HG03457 (cell line): ENCODE data around the gene SRRM5.
"Not testable (repeated sequence)": the region's sequence is repeated elsewhere in the genome, so short reads cannot be mapped to it uniquely, and the experiment has no call there.

Experiments
- ATAC-seq: cut with Tn5 transposase; IDR thresholded peaks from one replicate; pipeline ENCODE4 v1.9.1; 2021; ENCODE audit warnings: moderate number of reproducible peaks; ENCODE audit not compliant: unreplicated experiment

Gene SRRM5

DNA sequence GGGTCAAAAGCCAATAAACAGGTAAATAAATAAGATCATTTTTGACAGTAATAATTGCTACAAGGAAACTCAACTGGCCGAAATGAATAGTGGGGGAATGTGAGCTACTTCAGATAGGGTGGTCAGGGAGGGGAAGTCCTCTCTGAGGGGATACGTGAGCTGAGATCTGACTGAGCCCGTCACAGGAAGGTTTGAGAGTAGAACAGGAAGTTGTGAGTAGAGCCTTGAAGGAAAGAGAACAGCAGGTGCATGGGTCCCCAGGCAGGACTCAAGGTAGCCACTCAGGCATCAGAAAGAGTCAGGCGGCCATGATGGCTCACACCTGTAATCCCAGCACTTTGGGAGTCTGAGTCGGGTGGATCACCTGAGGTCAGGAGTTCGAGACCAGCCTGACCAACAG is 22.2 kb upstream of the SRRM5 start:
- ATAC-seq, result no peak

DNA sequence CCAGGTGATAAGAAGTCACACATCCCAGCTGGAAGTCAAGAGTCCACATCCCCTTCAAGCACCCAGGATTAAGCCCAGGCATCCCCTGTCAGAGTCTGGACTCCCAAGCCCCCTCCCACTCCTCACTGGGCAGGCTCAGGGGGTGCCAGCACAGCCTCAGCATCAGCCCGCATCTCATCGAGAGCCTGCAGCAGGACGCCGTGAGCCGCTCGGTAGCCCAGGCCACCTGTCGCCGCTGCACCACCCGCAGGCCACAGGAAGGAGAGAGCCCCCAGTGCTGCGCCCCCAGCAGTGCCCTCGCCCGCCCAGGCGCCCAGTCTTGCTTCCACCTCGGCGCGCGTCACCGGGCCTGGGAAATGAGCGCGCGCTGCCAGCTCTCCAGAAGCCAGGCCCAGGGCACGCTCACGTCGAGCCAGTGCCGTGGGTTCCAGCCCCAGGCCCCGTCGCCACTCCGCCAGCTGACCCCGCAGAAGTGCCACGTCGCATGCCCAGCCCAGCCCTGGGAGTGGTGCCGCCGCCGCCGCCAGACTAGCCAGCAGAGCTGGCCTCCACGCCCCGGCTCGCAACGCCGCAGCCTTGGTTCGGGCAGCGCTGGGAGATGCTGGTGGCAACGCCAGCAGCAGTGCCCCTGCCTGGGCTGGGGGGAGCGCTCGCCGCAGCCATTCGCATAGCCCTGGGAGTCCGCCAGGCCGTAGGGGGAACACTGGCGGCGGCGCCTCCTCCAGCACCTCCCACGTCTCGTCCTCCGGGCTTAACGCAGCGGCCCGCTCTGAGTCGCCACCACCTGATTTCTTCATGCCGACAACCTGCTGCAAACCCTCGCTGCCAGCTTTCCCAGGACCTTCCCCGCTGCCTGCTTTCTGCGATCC is 19.8 kb upstream of the SRRM5 start:
- no peak for ATAC-seq

DNA sequence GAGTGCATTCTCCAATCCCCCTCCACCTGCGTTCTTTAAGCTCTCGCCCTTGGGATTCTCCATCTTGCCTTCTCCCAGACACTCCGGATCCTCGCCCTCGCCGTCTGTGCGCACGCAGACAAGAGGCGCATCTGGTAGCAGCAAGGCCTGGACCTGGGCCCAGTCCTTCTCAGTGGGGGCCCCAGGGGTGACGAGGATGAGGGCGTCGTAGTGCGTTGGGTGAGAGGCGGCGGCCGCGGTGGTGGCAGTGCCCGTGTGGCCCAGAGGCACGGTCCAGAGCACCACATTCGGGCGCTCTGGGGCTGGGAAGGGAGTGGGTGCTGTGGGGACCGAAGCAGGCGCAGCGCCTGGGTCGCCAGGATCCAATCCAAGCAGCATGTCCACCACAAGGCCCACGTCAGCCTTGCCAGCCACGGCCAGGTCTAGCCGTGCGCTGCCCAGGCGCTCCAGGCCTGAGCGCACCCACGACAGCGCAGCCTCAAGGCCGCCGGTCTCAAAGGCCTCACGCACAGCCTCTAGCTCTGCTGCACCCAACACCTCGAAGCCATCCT is 19.0 kb upstream of the SRRM5 start:
- ATAC-seq, result no peak

DNA sequence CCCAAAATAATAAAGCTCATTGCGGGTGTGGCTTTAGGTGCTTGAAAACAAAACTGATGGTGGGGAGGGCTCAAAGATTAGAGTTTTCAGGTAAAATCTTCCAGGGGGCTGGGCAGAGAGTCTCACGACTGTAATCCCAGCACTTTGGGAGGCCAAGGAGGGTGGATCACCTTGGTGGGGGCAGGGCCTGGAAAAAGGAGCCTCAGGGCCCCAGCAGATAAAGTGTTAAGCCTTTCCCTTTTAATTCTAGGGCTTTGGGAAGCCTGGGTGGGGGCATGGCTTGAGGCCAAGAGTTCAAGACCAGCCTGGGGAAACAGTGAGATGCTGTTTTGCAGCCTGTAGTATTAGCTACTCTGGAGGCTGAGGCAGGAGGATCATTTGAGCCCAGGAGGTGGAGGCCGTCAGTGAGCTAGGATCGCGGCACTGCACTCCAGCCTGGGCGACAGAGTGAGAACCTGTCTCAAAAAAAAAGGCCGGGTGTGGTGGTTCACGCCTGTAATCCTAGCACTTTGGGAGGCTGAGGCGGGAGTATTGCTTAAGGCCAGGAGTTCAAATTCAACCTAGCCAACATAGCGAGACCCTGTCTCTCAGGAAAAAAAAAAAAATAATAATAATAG is 17.7 kb upstream of the SRRM5 start:
- ATAC-seq, result no peak

DNA sequence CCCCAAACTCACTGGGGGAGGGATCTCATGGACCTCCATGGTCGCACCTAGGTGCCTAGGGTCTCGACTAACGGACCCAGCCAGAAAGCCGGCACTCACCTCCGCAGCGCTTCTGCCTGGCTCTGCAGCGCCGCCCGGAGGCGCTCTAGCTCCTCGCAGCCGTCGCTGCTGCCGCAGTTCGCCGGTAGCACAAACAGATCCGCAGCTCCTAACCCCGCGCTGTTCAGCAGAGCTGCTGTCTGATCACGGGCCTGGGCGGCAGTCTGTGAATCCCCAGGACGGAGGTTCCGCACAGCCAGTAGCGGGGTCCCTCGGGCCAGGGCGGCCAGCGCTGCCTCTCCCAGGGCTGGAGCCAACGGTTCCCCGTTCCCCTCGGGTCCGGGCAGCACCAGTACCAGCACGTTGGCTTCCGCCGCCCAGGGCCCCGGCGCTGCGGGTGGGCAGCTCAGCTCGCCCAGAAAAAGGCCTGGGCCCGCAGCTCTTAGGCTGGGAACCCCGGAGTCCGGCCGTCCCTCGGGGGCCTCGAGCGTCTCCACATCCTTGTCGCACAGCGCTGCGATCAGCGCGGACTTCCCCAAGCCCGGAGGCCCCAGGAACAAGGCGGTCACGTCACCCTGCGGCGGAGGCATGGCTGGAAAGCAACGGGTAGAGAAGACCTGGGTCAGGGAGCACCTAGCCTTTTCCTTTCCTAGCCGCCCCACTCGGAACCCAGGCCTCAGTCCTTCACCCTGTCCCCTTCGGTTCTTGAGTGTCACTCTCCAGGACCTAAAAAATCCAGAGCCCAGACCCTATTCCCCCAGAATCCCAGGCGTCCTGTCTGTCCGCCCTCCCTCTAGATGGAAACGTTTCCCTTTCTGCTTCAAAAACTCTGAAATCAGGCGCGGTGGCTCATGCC is 16.9 kb upstream of the SRRM5 start:
- no peak for ATAC-seq

DNA sequence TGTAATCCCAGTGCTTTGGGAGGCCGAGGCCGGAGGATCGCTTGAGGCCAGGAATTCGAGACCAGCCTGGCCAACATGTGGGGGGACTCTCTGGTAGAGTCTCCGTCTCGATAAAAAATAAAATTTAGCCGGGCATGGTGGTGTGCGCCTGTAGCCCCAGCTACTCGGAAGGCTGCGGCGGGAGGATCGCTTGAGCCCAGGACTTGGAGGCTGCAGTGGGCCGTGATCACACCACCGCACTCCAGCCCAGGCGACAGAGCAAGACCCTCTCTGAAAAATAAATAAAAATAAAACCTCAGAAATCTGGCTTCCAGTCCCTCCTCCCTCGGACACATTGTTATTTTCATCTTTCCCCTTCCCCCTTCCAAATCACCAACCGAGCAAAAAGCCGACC is 16.3 kb upstream of the SRRM5 start:
- ATAC-seq, result no peak

DNA sequence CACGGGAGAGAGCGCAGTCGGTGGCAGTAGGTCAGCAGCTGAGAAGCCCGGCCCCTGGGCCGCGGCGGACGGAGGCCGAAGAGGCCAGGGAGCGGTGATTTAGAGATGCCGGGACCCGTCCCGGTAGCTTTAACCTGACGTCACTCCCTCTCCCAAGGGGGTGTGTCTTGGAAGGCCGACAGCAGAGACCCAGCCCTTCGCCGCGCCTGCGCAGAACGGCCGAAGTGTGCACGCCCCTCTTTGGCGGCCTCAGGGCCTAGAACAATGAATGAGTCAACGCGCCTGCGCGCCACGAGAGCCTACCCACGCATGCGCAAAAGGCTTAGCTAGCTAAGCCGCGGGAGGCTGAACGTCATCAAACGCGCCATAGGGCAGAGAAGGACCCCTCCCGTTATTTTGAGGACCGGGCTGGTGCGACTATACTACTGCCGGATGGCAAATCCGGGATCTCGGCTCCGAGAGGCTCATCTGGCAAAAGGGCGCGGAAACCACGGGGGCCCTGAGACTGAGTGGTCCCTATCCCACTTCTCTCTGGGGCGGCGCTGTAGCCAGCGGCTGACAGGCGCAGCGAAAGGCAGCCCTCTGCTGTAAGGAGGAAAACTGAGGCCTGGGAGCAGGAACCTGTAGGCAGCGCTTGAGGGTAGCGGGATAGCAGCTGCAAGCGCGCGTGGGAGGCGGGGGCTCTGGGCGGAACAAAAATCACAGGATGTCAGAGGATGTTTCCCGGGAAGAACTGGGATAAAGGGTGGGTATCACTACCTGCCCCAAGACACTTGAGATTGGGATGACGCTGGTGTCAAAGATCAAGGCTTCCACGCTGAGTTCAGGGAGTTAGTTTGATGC is 15.7 kb upstream of the SRRM5 start, which contains the start of the genes IRGQ and ZNF576:
TSS of gene IRGQ (minus strand) at position 136 of the 843 bp plus-strand sequence. CDS start 796 bp downstream, outside the sequence.
TSS of gene ZNF576 (plus strand) at position 597 of the 843 bp plus-strand sequence. CDS start 514 bp downstream, outside the sequence.
- peak; percentile 53 for ATAC-seq

DNA sequence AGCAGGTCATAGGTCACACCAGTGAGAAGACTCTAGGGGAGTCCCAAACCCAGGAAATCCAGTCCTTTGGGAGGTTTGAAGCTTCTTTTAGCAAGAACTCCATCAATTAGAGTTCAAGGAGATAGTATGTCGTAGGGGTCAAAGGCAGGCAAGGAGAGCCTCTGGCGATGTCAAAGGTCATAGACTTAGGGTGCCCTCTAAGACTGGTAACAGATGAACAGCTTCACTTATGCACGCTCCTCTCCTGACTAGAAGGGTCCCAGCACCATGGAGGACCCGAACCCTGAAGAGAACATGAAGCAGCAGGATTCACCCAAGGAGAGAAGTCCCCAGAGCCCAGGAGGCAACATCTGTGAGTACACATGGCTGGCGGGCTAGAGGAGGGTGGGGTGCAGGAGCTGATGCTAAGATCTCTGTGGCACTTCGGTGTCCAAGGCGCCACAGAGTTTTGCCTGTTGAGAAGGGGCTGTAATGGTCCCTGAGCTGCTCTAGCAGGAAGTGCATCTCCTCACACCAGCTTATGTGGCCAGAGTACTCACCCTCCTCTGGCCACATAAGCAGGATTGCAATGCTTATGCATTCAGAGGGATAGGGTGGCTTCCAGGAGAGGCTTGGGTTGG is 14.9 kb upstream of the SRRM5 start:
- no peak for ATAC-seq

DNA sequence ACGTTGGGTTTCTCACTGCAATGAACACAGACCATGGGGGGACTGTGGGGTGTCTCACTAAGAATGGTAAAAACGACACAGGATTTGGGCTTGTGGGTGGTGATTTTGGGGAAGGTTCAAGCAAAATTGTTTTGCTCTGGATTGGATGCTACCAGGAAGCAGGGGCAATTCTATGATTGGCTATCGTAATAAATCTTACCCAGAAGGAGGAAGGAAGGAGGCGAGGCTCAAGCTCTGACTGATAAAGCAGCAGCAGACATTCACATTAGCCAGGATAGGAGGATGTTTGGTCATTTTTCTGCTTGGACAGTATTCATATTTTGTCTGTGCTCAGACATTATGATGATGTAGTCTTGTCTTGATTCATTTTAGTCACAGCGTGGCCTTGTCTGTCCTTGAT is 14.0 kb upstream of the SRRM5 start:
- ATAC-seq, result no peak

DNA sequence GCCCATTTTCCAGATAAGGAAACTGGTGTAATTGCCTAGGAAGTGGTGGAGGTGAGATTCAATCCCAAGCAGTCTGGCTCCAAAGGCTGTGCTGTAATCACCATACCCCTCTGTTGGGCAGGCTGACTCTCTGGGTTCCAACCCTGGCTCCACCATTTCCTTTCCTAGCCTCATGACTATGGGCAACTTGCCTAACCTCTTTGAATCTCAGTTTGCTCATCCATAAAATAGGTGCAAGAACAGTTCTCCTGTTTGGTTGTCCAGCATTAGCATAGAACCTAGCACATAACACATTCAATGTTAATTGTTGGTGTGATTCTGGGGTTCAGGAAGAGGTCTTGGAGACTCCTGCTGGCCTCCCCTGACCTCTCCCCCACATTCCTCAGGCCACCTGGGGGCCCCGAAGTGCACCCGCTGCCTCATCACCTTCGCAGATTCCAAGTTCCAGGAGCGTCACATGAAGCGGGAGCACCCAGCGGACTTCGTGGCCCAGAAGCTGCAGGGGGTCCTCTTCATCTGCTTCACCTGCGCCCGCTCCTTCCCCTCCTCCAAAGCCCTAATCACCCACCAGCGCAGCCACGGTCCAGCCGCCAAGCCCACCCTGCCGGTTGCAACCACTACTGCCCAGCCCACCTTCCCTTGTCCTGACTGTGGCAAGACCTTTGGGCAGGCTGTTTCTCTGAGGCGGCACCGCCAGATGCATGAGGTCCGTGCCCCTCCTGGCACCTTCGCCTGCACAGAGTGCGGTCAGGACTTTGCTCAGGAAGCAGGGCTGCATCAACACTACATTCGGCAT is 13.2 kb upstream of the SRRM5 start:
- no peak for ATAC-seq

DNA sequence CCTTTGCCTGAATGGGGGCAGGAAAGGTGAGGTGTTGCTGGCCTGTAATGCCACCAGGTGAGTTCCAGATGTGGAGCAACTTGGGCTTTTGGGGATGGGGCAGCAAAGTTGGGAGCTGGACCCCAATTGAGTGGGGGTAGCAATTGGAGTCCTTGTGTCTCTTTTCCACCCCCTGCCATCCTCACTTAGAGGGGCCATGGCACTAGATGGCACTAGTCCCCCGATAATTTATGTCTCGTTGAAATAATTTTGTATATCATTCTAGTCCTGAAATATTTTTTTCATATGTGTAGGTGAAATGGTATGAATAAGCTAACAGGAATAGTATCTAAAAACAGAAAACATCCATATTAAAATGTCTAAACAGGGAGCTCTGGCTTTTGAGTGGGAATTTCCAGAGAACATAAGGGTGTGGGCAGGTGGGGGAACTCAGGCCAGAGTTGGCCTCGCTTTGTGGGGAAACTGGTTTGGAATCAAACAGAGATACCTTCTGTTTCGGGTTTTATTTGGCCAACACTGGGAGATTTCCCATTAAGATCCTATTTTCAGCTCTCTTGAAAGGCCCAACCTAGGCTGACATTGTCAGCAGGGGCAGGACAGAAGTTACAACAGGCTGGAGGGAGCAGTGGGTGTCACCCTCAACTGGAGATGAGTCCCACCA is 12.1 kb upstream of the SRRM5 start:
- ATAC-seq, result no peak

DNA sequence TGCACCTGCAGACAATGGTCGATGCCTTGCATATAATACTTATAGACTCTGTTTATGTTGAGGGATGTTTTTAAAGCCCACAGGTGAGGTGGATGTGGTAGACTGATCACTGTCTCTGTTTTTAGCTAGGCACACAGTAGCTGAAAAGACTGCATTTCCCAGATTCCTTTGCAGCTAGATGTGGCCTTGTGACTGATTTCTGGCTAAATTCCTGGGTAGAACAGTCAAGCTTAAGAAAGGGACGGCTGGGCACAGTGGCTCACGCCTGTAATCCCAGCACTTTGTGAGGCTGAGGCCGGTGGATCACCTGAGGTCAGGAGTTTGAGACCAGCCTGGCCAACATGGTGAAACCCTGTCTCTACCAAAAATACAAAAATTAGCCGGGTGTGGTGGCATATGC is 11.6 kb upstream of the SRRM5 start:
- not testable (repeated sequence) for ATAC-seq

DNA sequence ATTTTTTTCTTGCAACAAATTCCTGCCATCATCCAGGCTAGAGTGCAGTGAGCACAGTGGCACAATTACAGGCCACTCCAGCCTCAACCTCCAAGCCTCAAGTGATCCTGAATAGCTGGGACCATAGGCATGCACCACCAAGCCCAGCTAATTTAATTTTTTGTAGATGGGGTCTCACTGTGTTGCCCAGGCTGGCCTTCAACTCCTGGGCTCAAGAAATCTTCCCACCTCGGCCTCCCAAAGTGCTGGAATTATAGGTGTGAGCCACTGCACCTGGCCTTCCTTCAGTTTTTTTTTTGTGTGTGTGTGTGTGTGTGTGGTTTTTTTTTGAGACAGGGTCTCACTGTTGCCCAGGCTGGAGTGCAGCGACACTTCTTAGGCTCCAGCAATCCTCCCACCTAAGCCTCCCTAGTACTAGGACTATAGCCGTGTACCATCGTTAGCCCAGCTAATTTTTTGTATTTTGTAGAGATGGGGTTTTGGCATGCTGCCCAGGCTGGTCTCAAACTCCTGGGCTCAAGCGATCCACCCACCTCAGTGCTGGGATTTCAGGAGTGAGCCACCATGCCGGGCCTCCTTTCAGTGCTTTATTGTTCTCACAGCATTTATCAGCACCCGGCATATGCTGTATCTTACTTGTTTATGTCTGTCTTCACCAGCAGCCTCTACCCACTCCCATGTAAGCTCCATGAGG is 5.9 kb upstream of the SRRM5 start:
- ATAC-seq, result no peak

DNA sequence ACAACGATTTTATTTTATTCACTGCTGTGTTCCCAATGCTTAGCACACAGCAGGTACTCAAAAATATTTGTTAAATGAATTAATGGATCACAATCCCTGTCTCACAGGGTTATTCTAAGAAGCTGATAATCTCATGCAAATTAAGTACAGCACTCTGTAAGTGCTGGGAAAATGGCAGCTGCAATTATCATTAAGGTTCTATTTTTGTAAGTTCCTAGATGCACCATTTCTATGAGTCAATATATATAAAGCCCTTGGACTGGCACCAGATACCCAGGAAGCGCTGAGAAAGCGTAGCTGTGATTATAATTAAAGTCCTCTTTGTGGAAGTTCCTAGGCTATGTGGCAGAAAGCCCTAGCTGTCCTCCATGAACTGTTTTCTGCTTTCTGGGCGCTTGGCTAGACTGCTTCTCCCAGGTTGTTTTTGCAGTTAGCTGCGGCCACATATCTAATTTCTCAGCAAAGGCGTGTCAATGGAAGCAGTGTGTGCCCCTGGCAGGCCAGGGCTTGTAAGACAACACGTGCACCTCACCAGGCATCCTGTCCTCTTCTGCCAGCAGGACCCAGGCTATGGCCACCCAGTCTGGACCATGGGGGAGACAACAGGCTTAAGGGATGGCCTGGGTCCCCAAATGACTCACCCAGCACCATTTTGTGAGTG is 5.2 kb upstream of the SRRM5 start:
- no peak for ATAC-seq

DNA sequence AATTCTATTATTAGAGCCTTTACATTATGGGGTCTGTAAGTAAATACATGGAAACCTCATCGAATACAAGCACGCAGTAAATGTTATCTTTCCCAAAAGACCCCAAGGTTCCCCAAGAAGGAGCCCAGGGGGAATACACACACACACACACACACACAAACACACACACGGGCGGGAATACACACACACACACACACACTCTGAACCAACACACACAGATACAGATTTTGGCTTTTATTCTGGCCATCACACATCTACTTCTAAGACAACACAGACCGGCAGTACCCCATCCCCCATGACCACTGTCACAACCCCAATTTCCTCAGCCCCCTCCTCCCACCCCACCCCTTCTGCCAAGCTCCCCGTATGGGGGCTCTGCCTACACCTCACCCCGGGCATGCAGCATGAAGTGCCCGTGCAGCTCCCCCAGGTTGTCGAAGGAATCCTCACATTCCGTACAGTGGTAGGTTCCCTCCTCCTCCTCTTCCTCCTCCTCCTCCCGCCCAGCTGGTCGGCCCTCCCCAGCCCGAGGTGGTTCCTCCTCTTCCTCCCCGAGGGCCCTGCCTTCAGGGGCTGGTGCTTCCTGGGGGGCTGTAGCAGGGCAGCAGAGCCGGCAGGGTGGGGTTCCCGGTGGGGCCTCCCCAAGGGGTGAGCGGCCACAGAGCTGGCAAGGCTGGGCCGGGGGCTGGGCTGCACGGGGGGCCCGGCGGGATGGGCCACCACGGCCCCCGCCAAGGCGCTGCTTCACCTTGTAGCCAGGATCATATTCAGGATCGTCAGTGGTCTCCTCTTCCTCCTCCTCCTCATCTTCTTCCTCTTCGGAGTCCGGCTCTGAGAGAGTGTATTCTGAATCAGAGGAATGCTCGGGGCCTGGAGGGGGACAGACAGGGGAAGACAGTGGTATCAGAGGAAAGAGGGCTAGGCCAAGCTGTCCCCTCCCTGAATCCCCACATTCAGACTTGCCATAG is 4.4 kb upstream of the SRRM5 start:
- no peak for ATAC-seq

DNA sequence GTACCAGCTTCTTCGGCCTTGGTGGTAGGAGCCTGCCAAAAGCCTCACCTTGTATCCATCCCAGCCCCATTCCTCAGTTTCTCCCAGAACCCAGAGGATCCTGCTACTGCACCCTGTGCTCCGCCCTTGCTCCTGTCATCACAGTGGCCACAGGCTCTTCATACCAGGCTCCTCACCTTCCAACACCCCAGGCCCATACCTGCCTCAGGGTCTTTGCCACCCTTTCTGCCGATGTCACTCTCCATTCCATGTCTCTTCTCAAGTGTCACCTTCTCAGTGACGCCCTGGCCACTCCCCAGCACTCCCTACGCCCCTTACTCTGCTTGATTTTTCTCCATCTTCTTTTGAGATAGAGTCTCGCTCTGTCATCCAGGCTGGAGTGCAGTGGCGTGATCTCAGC is 2.0 kb upstream of the SRRM5 start:
- no peak for ATAC-seq
